B cell (primary cell): ENCODE measurements around the gene TMEM266. TPM values are rescaled to one million over a fixed set of nuclear protein-coding genes. Genes with fewer than 3 reads are reported as not detected.

Source experiments
- ATAC-seq: fragments of 200-7000 bp; cut with Tn5 transposase; one replicate; pipeline ENCODE4 v1.10.0; 2021; ENCODE audit warnings: low read depth, mild to moderate bottlenecking, moderate number of reproducible peaks, moderate library complexity
- CTCF ChIA-PET: fragments of 350-600 bp; sonication (Branson Sonifier 250); formaldehyde crosslinking; loops from one replicate; lab custom pipeline; 2021; ENCODE audit warnings: antibody characterized with exemption, inconsistent platforms; lab: Charles Lee
- POLR2A ChIA-PET: fragments of 350-600 bp; sonication (Branson Sonifier 250); formaldehyde crosslinking; loops from one replicate; lab custom pipeline; 2021; ENCODE audit warnings: antibody characterized with exemption; lab: Charles Lee
- DNase-seq: peaks from one replicate; pipeline ENCODE4 v3.0.0; 2013
- H2AFZ ChIP-seq: 2 replicates; pipeline ENCODE4 v1.6.1; 2012; ENCODE audit warnings: mild to moderate bottlenecking, low read depth, low read length; ENCODE audit not compliant: insufficient read depth, poor library complexity, severe bottlenecking
- H3K27ac ChIP-seq, 2 donors: 1 replicate in 1 of 2; 2 replicates in 1 of 2; pipeline ENCODE4 v1.5.1; 2012 to 2013; ENCODE audit warnings: low read length in 2 of 2, mild to moderate bottlenecking in 2 of 2, moderate library complexity in 1 of 2
- H3K27me3 ChIP-seq, 4 experiments: fragments of 200-600 bp in 1 of 4; sonication (generic) in 1 of 4; replicated peaks in 1 of 4; 1 replicate in 2 of 4; 2 replicates in 2 of 4; pipeline versions ENCODE4 v1.6.1 to v1.7.0; 2013 to 2016; ENCODE audit warnings: low read length in 3 of 4, mild to moderate bottlenecking in 2 of 4, mixed read lengths in 1 of 4, moderate library complexity in 1 of 4; ENCODE audit not compliant: insufficient read depth in 4 of 4, control insufficient read depth in 3 of 4; ENCODE audit errors: control extremely low read depth in 1 of 4
- H3K36me3 ChIP-seq, 2 experiments: replicated peaks in 1 of 2; 1 replicate in 1 of 2; 2 replicates in 1 of 2; pipeline versions ENCODE4 v1.6.1 to v1.7.1; 2013; ENCODE audit warnings: low read length in 1 of 2; ENCODE audit not compliant: insufficient read depth in 2 of 2, control insufficient read depth in 1 of 2; ENCODE audit errors: control extremely low read depth in 1 of 2, extremely low read depth in 1 of 2
- H3K4me1 ChIP-seq, 2 donors: fragments of 200-600 bp in 1 of 2; sonication (generic) in 1 of 2; 1 replicate in 1 of 2; 2 replicates in 1 of 2; pipeline versions ENCODE4 v1.5.1 to v1.6.1; 2013 to 2017; ENCODE audit warnings: low read length in 2 of 2; ENCODE audit not compliant: control insufficient read depth in 2 of 2, insufficient read depth in 2 of 2
- H3K4me2 ChIP-seq: replicated peaks from 2 replicates; pipeline ENCODE3; 2012; ENCODE audit warnings: mild to moderate bottlenecking, low read depth, low read length; ENCODE audit not compliant: poor library complexity, severe bottlenecking
- H3K4me3 ChIP-seq, 5 experiments: fragments of 200-600 bp in 1 of 5; sonication (generic) in 1 of 5; 1 replicate in 3 of 5; 2 replicates in 2 of 5; pipeline versions ENCODE4 v1.5.1 to v1.7.0; 2011 to 2016; ENCODE audit warnings: low read length in 4 of 5, mild to moderate bottlenecking in 4 of 5, low read depth in 2 of 5, control low read depth in 1 of 5, moderate library complexity in 1 of 5; ENCODE audit not compliant: insufficient read depth in 1 of 5; ENCODE audit errors: control extremely low read depth in 1 of 5, extremely low read depth in 1 of 5
- H3K79me2 ChIP-seq: fragments of 200-600 bp; sonication (generic); one replicate; pipeline ENCODE4 v1.6.0; 2016; ENCODE audit warnings: low read length; ENCODE audit not compliant: control insufficient read depth, insufficient read depth
- H3K9ac ChIP-seq: fragments of 200-600 bp; sonication (generic); 2 replicates; pipeline ENCODE4 v1.6.1; 2017; ENCODE audit warnings: mild to moderate bottlenecking, low read length, moderate library complexity
- H3K9me3 ChIP-seq, 3 donors: one replicate each; pipeline versions ENCODE4 v1.6.1 to v1.7.1; 2013; ENCODE audit warnings: low read length in 2 of 3; ENCODE audit not compliant: control insufficient read depth in 2 of 3, insufficient read depth in 1 of 3; ENCODE audit errors: control extremely low read depth in 1 of 3
- H4K20me1 ChIP-seq: 2 replicates; pipeline ENCODE4 v1.6.0; 2012; ENCODE audit warnings: mild to moderate bottlenecking, low read length; ENCODE audit not compliant: insufficient read depth, control insufficient read depth, poor library complexity, severe bottlenecking
- H3K27ac Mint-ChIP-seq: one replicate; pipeline ENCODE4 v1.8.0; 2021; ENCODE audit warnings: mixed read lengths
- H3K27me3 Mint-ChIP-seq: one replicate; pipeline ENCODE4 v1.8.0; 2021; ENCODE audit warnings: mixed read lengths
- H3K4me1 Mint-ChIP-seq: one replicate; pipeline ENCODE4 v1.8.0; 2021; ENCODE audit warnings: mixed read lengths
- H3K4me3 Mint-ChIP-seq: one replicate; pipeline ENCODE4 v1.8.0; 2021; ENCODE audit warnings: mixed read lengths
- H3K9me3 Mint-ChIP-seq: one replicate; pipeline ENCODE4 v1.8.0; 2022; ENCODE audit warnings: mixed read lengths; ENCODE audit not compliant: insufficient read depth
- CTCF ChIP-seq: fragments of 200-600 bp; IDR thresholded peaks from one replicate; pipeline ENCODE4 v1.8.0; 2022; ENCODE audit warnings: antibody characterized with exemption, mild to moderate bottlenecking
- EZH2 ChIP-seq: IDR thresholded peaks from 2 replicates; pipeline ENCODE4 v1.6.1; 2012; ENCODE audit warnings: borderline replicate concordance, low read depth, mild to moderate bottlenecking, moderate library complexity, low read length; ENCODE audit not compliant: insufficient read depth, poor library complexity, severe bottlenecking
- WGBS: methylation state at CpG from one replicate; pipeline ENCODE4 v1.1.5; 2013; ENCODE audit warnings: missing lambda C conversion rate; ENCODE audit not compliant: insufficient coverage; 5-methylcytosine and 5-hydroxymethylcytosine counted together
- intact Hi-C: fragments of 100-400 bp; cut with micrococcal nuclease; formaldehyde crosslinking; loops from one replicate; pipeline ENCODE4 v1.10.0; 2022
- polyA plus RNA-seq: library from polyadenylated mRNA; depleted of rRNA; stranded (reverse); fragments of >200 nt; gene quantifications from 2 replicates; pipeline ENCODE4 v1.2.3, GENCODE V29; 2012
- total RNA-seq, 2 donors: library from RNA; stranded (reverse); fragments of 120-200 nt in 1 of 2; gene quantifications; 1 replicate in 1 of 2; 2 replicates in 1 of 2; pipeline versions ENCODE4 v1.2.3 to v1.2.4, GENCODE V29; 2013 to 2022

The TMEM266 gene
- total and polyA plus RNA-seq, 2 donors (not counting 1 experiment from before 2014, with no cell fraction given) = not detected

DNA sequence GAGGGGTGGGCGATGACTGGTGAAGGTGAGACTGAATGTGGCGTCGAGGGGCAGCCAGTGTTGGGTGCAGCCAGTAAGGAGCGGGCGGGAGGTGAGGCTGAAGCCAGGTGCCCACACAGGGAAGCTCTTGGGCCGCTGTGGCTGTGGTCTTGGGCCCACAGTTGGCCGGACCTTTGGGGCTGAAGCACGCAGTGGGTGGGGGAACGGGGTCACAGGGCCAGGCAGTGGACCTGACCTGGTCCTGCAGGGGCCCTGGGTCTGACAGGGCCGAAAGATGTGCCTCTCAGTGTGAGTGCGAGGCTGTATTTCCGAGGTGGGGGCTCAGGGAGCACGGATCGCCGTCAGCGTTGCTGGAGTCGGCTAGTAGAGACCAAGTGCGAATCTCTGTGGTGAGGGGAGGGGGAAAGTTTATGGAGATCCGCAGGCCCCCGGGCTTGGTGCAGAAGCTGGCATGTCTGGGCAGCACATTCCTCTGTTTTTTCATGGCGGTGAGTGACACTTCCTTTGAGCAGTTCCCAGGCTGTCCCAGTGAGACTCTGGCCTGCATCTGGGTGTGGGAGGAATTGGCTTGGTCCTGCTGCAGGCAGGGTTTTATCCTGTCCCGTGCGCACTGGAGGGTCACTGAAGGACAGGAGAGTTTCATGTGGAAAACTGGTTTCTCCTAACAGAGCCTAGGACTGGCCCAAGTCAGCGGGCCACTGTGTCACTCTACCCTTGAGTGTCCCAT is 100.8 kb downstream of the TMEM266 start:
- Mint-ChIP-seq H3K4me3 (no peak overlapping the region), H3K4me1 (no peaks in the 10 kb centered on the region), H3K27me3 (peaks cover 10% of the 10 kb centered on the region), H3K27ac (no peak overlapping the region), H3K9me3 (no peaks in the 10 kb centered on the region)
- POLR2A ChIA-PET = no interaction called here
- Histone ChIP-seq H3K27ac (no peak overlapping the region), H3K79me2 (no peaks in the 10 kb centered on the region), H2AFZ (no peak overlapping the region), H4K20me1 (no peaks in the 10 kb centered on the region), H3K9me3 (no peaks in the 10 kb centered on the region), H3K36me3 (no peaks in the 10 kb centered on the region), H3K9ac (no peak overlapping the region), H3K27me3 (no peaks in the 10 kb centered on the region), H3K4me2 (no peak overlapping the region), H3K4me1 (no peaks in the 10 kb centered on the region), H3K4me3 (no peak overlapping the region)
- 92% methylated on average over 23 of the region's 24 CpGs for WGBS
- no peak for TF ChIP-seq CTCF
- TF ChIP-seq EZH2 = no peak
- intact Hi-C loops = no loop called here
- ATAC-seq (no peak), DNase-seq (no peak)
- CTCF ChIA-PET = no interaction called here

DNA sequence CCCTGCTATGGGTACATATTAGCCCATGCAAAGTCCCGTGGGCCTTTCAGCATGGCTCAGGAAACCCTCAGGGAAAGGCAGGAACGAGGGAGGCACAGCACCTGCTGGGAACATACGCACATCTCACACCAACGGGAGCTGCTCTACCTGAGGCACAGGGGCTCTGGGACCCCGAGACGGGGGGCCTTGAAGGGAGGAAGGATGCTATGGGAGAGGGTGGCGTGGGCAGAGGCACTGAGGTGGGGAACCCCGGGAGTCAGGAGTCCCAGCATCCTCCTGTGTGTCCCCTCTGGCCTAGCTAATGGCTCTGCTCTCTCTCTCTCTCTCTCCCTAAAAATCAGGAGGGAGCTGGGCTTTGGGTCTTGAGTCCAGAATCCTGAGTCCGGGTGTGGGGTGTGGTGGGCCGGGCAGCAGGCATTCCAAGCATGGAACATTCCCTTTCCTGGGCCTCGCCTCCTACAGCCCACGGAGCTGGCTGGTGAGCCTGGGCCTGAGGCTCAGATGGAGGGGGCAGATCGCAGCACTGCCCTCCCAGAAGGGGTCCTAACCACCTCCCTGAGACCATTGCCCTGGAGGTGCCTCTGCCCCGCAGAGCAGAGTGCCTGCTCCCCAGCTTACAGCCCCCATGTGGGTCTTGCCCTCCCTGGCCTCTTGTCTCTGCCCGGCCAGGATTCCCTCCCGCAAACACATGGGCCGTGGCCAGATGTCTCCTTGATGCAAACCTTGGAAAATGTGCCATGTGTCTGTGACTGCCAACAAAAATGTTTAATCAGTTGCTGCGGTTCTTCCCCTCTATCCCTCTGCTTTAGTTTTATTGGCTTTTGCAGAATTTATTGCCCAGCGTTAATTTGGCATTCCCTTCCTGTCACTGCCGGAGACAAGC is 101.6 kb downstream of the TMEM266 start:
- H3K9ac ChIP-seq = no peak overlapping the region
- TF ChIP-seq EZH2 (no peak), CTCF (no peak)
- 87% methylated on average over 17 of the region's 20 CpGs for WGBS
- no peak overlapping the region for H3K4me3 ChIP-seq
- no peak for DNase-seq
- ChIA-PET POLR2A (no interaction called here), CTCF (interaction anchor here (1.3 kb wide), 1 partner anchor 11 kb away, joined by 4 read pairs; no protein-coding TSS in a partner anchor)
- no peak overlapping the region for H2AFZ ChIP-seq
- H3K4me1 Mint-ChIP-seq = no peaks in the 10 kb centered on the region
- no peaks in the 10 kb centered on the region for H3K36me3 ChIP-seq
- no peaks in the 10 kb centered on the region for H3K4me1 ChIP-seq
- no peaks in the 10 kb centered on the region for H3K9me3 Mint-ChIP-seq
- no peak overlapping the region for H3K4me2 ChIP-seq
- H3K27ac ChIP-seq = no peak overlapping the region
- no peaks in the 10 kb centered on the region for H3K27me3 ChIP-seq
- ATAC-seq = no peak
- H3K27ac Mint-ChIP-seq = no peak overlapping the region
- H3K27me3 Mint-ChIP-seq = peaks cover 12% of the 10 kb centered on the region
- intact Hi-C loops = no loop called here
- no peak overlapping the region for H3K4me3 Mint-ChIP-seq
- H4K20me1 ChIP-seq = no peaks in the 10 kb centered on the region
- no peaks in the 10 kb centered on the region for H3K9me3 ChIP-seq
- H3K79me2 ChIP-seq = no peaks in the 10 kb centered on the region
